MCF 10A (cell line): Measurements from ENCODE around the gene CCDC50. TPM values are rescaled to one million over a fixed set of nuclear protein-coding genes. Genes with fewer than 3 reads are reported as not detected.

Experiments
- BruUV-seq: library from RNA; stranded (reverse); fragments of 400-500 nt; replicated peaks from 2 replicates; lab custom pipeline; 2021; lab: Mats Ljungman, UMichigan
- CTCF ChIA-PET: fragments of 300-600 bp; sonication (Branson Sonifier 250); formaldehyde crosslinking; extraction: SDS; loops from one replicate; lab custom pipeline; 2021; ENCODE audit warnings: antibody characterized with exemption, inconsistent platforms; lab: Yijun Ruan, JAX
- POLR2A ChIA-PET: fragments of 300-600, 350-650 bp; sonication (Branson Sonifier 250); formaldehyde crosslinking; extraction: SDS; loops from one replicate; lab custom pipeline; 2020; ENCODE audit warnings: antibody characterized with exemption, inconsistent platforms; lab: Yijun Ruan, JAX
- DNase-seq: peaks from one replicate; pipeline ENCODE4 v3.0.0-alpha.2; 2018; ENCODE audit not compliant: unreplicated experiment
- H3K27ac Mint-ChIP-seq: one replicate; pipeline ENCODE4 v1.8.0; 2022; ENCODE audit warnings: mild to moderate bottlenecking, low read depth, mixed read lengths; ENCODE audit not compliant: unreplicated experiment
- H3K27me3 Mint-ChIP-seq: one replicate; pipeline ENCODE4 v1.8.0; 2022; ENCODE audit warnings: mixed read lengths; ENCODE audit not compliant: insufficient read depth, unreplicated experiment
- H3K36me3 Mint-ChIP-seq: one replicate; pipeline ENCODE4 v1.8.0; 2022; ENCODE audit warnings: mild to moderate bottlenecking, moderate library complexity, mixed read lengths; ENCODE audit not compliant: insufficient read depth, unreplicated experiment
- H3K4me1 Mint-ChIP-seq: one replicate; pipeline ENCODE4 v1.8.0; 2022; ENCODE audit warnings: mixed read lengths; ENCODE audit not compliant: insufficient read depth, unreplicated experiment
- H3K4me3 Mint-ChIP-seq: one replicate; pipeline ENCODE4 v1.8.0; 2022; ENCODE audit warnings: mild to moderate bottlenecking, moderate library complexity, mixed read lengths; ENCODE audit not compliant: unreplicated experiment
- H3K9me3 Mint-ChIP-seq: one replicate; pipeline ENCODE4 v1.8.0; 2022; ENCODE audit warnings: mixed read lengths; ENCODE audit not compliant: unreplicated experiment
- intact Hi-C: fragments of 100-400 bp; cut with micrococcal nuclease; formaldehyde crosslinking; loops from 2 replicates; pipeline ENCODE4 v1.14.1; 2022
- total RNA-seq: library from RNA; stranded (reverse); gene quantifications from 2 replicates; pipeline ENCODE4 v1.2.3, GENCODE V29; 2022
- TF ChIP-seq, protein P1 (sequence below): fragments of 200-600 bp; IDR thresholded peaks from one replicate; pipeline ENCODE4 v1.8.0; 2022; ENCODE audit warnings: antibody characterized with exemption, mild to moderate bottlenecking; ENCODE audit not compliant: unreplicated experiment

Gene CCDC50
- total RNA-seq, 1 experiment from 2014 or later: 115 TPM

DNA sequence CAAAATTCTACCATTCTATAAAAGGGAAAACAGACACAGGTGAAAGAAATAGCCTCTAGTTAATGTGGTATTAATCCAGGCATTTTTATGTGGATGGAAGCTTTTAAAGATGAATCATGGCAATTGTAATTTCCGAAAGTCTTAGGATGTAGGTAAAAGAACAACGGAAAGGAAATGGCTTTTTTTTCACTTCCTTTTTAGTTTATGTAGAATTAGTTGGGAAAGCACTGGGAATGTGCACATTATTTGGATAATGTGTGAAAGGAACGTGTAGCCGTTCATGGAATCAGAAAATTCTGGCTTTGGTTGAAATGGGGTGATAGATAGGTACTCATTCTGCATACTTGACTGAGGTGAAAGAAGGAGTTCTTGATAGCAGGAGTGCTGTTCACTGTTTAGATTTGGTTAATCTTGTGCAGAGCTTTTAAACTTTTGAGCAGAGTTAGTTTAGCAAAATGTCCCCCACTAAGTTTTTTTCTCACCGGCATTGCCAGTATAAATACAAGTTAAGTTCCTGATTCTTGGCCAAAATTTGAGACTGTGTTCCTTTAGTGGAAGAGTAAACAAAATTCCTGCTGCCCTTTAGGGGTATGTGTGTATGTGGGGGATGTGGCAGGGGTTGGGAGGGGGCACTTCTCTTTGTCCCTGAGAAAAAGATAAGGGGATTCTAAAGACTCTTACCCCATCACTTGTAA lies 21.3 kb downstream of the CCDC50 start:
- H3K36me3 Mint-ChIP-seq: no peaks in the 10 kb centered on the region
- TF ChIP-seq, protein P1, sequence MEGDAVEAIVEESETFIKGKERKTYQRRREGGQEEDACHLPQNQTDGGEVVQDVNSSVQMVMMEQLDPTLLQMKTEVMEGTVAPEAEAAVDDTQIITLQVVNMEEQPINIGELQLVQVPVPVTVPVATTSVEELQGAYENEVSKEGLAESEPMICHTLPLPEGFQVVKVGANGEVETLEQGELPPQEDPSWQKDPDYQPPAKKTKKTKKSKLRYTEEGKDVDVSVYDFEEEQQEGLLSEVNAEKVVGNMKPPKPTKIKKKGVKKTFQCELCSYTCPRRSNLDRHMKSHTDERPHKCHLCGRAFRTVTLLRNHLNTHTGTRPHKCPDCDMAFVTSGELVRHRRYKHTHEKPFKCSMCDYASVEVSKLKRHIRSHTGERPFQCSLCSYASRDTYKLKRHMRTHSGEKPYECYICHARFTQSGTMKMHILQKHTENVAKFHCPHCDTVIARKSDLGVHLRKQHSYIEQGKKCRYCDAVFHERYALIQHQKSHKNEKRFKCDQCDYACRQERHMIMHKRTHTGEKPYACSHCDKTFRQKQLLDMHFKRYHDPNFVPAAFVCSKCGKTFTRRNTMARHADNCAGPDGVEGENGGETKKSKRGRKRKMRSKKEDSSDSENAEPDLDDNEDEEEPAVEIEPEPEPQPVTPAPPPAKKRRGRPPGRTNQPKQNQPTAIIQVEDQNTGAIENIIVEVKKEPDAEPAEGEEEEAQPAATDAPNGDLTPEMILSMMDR: no peak
- peaks cover 32% of the 10 kb centered on the region for H3K4me1 Mint-ChIP-seq
- ChIA-PET POLR2A (interaction anchor here (0.6 to 1.5 kb wide), 7 partner anchors 9 to 833 kb away, joined by 3 to 7 read pairs (median 4); partner anchors contain the start of gene UTS2B), CTCF (no interaction called here)
- peak; percentile 5 for DNase-seq
- BruUV-seq: no TSS peak
- no peaks in the 10 kb centered on the region for H3K27me3 Mint-ChIP-seq
- intact Hi-C loops: no loop called here
- no peaks in the 10 kb centered on the region for H3K9me3 Mint-ChIP-seq
- no peak overlapping the region for H3K4me3 Mint-ChIP-seq
- peak overlapping the region; percentile 18 for H3K27ac Mint-ChIP-seq

DNA sequence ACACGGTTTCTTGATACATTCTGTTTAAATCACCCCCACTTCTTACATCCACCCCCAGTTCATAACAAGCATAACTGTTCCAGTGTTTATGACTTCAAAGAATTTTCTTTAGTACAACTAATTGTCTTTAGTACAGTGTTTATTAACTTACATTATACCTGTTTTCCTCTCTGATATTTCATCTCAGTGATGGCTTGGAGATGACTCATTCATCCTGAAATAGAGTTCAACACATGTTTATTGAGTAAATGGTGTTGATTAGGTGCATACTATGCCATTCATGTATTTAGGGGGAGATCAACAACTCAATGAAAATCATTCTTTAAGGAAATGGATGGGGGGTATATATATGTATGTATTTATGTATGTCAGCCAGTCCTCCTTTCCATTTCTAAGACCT lies 22.8 kb downstream of the CCDC50 start:
- Mint-ChIP-seq H3K4me1 (peaks cover 46% of the 10 kb centered on the region), H3K9me3 (no peaks in the 10 kb centered on the region), H3K4me3 (no peak overlapping the region), H3K36me3 (no peaks in the 10 kb centered on the region), H3K27ac (no peak overlapping the region), H3K27me3 (no peaks in the 10 kb centered on the region)
- ChIA-PET POLR2A (no interaction called here), CTCF (no interaction called here)
- BruUV-seq: no TSS peak
- intact Hi-C loops: no loop called here
- DNase-seq: peak; percentile 27
- TF ChIP-seq, protein P1: no peak

DNA sequence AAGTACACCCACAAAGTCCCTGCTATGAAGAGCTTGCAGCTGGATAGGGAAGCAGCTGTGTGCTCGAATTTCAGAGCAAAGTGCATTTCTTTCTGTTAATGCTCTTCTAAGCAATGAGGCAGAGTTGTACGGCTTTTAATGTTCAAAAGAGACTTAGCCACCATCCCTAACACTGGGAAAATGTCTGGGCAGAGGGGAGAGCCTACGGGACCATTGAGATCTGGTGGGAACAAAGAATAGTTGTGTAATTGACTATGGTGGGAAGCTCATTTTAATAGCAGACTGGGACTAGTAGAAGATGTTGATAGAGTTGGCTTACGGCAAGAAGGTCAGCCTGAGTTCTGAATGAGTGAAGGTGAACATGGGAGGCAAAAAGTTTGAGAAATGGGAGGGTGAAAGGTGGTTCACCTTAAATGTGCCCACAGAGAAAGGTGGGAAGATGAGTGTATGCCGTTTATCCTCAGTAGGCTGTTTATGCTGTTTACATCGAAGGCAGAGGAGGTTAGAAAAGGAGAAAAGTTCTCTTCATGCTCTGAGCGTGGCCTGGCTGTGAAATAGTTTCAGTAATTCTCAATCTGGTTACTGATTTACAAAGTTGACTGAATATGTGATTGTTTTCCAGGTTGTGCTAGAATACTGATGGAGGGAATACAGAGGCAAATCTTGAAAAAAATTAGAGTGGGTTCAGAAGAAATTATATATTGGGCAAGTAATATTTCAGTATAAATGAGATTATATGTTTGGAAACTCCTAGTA lies 24.0 kb downstream of the CCDC50 start:
- Mint-ChIP-seq H3K27ac (no peak overlapping the region), H3K9me3 (no peaks in the 10 kb centered on the region), H3K36me3 (peaks cover 2% of the 10 kb centered on the region), H3K4me1 (peaks cover 42% of the 10 kb centered on the region), H3K4me3 (no peak overlapping the region), H3K27me3 (no peaks in the 10 kb centered on the region)
- intact Hi-C loops: no loop called here
- no peak for DNase-seq
- ChIA-PET CTCF (interaction anchor here (0.6 kb wide), 2 partner anchors 542 to 1323 kb away, joined by 3 to 4 read pairs; no protein-coding TSS in a partner anchor), POLR2A (interaction anchor here (1.2 kb wide), 1 partner anchor 22 kb away, joined by 5 read pairs; the partner anchor contains the start of gene UTS2B)
- no TSS peak for BruUV-seq
- TF ChIP-seq, protein P1: no peak

DNA sequence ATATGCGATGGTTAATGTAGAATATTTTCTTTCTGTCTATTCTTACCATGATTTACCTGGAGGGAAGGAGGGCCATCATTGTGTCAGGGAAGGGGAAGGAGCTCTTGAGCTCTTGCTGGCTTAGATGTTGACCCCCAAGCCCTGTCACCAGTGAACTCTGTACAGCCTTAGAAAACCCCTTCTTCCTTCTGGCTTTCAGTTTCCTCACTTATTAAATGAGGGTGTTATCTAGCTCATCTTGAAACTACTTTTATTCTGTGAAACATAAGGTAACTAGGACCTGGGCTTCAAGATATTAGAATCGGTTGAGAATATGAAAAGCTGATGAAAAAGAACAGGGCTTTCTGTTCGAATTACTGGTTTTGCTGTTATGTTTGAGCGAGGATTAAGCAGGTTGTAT lies 26.2 kb downstream of the CCDC50 start:
- Mint-ChIP-seq H3K36me3 (peaks cover 16% of the 10 kb centered on the region), H3K4me1 (peaks cover 51% of the 10 kb centered on the region), H3K4me3 (no peak overlapping the region), H3K27ac (peak overlapping the region; percentile 89), H3K9me3 (no peaks in the 10 kb centered on the region), H3K27me3 (no peaks in the 10 kb centered on the region)
- TF ChIP-seq, protein P1: no peak
- no peak for DNase-seq
- ChIA-PET POLR2A (interaction anchor here (0.7 to 3.0 kb wide), 8 partner anchors 11 to 199 kb away, joined by 3 to 11 read pairs (median 6); partner anchors contain the start of genes CCDC50 and UTS2B), CTCF (no interaction called here)
- intact Hi-C loops: no loop called here
- no TSS peak for BruUV-seq
